ENCODE data around the gene SEC16B.
"Not testable (repeated sequence)": the region's sequence is repeated elsewhere in the genome, so short reads cannot be mapped to it uniquely, and the experiment has no call there.

Gene SEC16B

GRCh38 chr1:177995369-177995768, 25.5 kb upstream of the SEC16B start:
- H3K4me3 ChIP-seq (ENCODE audit: low read depth, low read length): no peak overlapping the region

GRCh38 chr1:177986281-177986680, 16.4 kb upstream of the SEC16B start:
- DNase-seq (ENCODE audit: low read depth): peak; percentile 51
- not testable (repeated sequence) for H3K4me3 ChIP-seq (ENCODE audit: low read depth, low read length)

More at GRCh38 chr1:177995369-177995768, 25.5 kb upstream of the SEC16B start:
- no peak for DNase-seq (ENCODE audit: low read depth)
- no peak for TF ChIP-seq CTCF (conservative IDR thresholded peaks at IDR 0.05; ENCODE audit: low read depth, low read length)

GRCh38 chr1:177984761-177985160, 14.9 kb upstream of the SEC16B start:
- no peak overlapping the region for H3K4me3 ChIP-seq (ENCODE audit: low read depth, low read length)
- TF ChIP-seq CTCF (conservative IDR thresholded peaks at IDR 0.05; ENCODE audit: low read depth, low read length): no peak
- no peak for DNase-seq (ENCODE audit: low read depth)

- peak; percentile 97 for DNase-seq (ENCODE audit: low read depth)
- H3K4me3 ChIP-seq (ENCODE audit: low read depth, low read length): peak overlapping the region; percentile 35
- no peak for TF ChIP-seq CTCF (conservative IDR thresholded peaks at IDR 0.05; ENCODE audit: low read depth, low read length)
Measured at GRCh38 chr1:177984136-177984525, 14.3 kb upstream of the SEC16B start.

- no peak for TF ChIP-seq CTCF (conservative IDR thresholded peaks at IDR 0.05; ENCODE audit: low read depth, low read length)
- DNase-seq (ENCODE audit: low read depth): peak; percentile 39
- peak overlapping the region; percentile 35 for H3K4me3 ChIP-seq (ENCODE audit: low read depth, low read length)
Measured at GRCh38 chr1:177983482-177984135, 13.8 kb upstream of the SEC16B start.

GRCh38 chr1:177983077-177983476, 13.2 kb upstream of the SEC16B start:
- no peak for DNase-seq (ENCODE audit: low read depth)
- no peak for TF ChIP-seq CTCF (conservative IDR thresholded peaks at IDR 0.05; ENCODE audit: low read depth, low read length)
- H3K4me3 ChIP-seq (ENCODE audit: low read depth, low read length): no peak overlapping the region

- DNase-seq (ENCODE audit: low read depth): no peak
- no peak for TF ChIP-seq CTCF (conservative IDR thresholded peaks at IDR 0.05; ENCODE audit: low read depth, low read length)
- no peak overlapping the region for H3K4me3 ChIP-seq (ENCODE audit: low read depth, low read length)
Measured at GRCh38 chr1:177981200-177981599, 11.3 kb upstream of the SEC16B start.
